NB4 (cell line): Measurements from ENCODE around the gene RPL14.

Source experiments
- DNase-seq: peaks from one replicate; pipeline ENCODE4 v3.0.0; 2010; ENCODE audit warnings: low read depth
- H3K4me3 ChIP-seq: one replicate; pipeline ENCODE4 v1.5.1; 2011; ENCODE audit warnings: mild to moderate bottlenecking, low read depth, low read length, moderate library complexity
- CTCF ChIP-seq: IDR thresholded peaks from one replicate; pipeline ENCODE4 v1.5.1; 2012; ENCODE audit warnings: low read depth, low read length
- MAX ChIP-seq: IDR thresholded peaks from 2 replicates; pipeline ENCODE4 v1.6.1; 2011; ENCODE audit warnings: low read depth, low read length
- MYC ChIP-seq: IDR thresholded peaks from 2 replicates; pipeline ENCODE4 v1.6.1; 2011; ENCODE audit warnings: low read depth, low read length
- POLR2A ChIP-seq: IDR thresholded peaks from 2 replicates; pipeline ENCODE4 v1.6.1; 2011; ENCODE audit warnings: mild to moderate bottlenecking; ENCODE audit not compliant: insufficient read length; ENCODE audit errors: extremely low read depth

Gene RPL14

GRCh38 chr3:40505599-40506462 is 48.7 kb downstream of the RPL14 start, which contains the start of gene ZNF620:
Gene ZNF620, plus strand, starts transcription at chr3:40506039. Its CDS starts 314 bp downstream, at chr3:40506353.
- peak; percentile 49 for TF ChIP-seq CTCF
- TF ChIP-seq MAX: no peak; the same call in 1 of the 2 replicates
- peak; percentile 47; the same call in 1 of the 2 replicates for TF ChIP-seq MYC
- peak; percentile 85 for DNase-seq
- H3K4me3 ChIP-seq: peak within 1 kb of the TSS; percentile 80

- DNase-seq: no peak
- no peak overlapping the region for H3K4me3 ChIP-seq
- no peak for TF ChIP-seq MAX
- TF ChIP-seq MYC: no peak
- TF ChIP-seq CTCF: no peak
- no peak for TF ChIP-seq POLR2A
These were observed 54.0 kb downstream of the RPL14 start for GRCh38 chr3:40511031-40511718.

- TF ChIP-seq POLR2A (no peak), CTCF (no peak), MAX (no peak), MYC (no peak)
- no peak for DNase-seq
- H3K4me3 ChIP-seq: no peak overlapping the region
These were observed 59.1 kb downstream of the RPL14 start for GRCh38 chr3:40516201-40516600.

- no peak for TF ChIP-seq CTCF
- TF ChIP-seq MAX: no peak
- TF ChIP-seq POLR2A: no peak
- TF ChIP-seq MYC: no peak
- no peak for DNase-seq
- H3K4me3 ChIP-seq: no peak overlapping the region
These were observed 60.9 kb downstream of the RPL14 start for GRCh38 chr3:40518067-40518466.
